Measurements from ENCODE around the gene VEGFB. TPM values are rescaled to one million over a fixed set of nuclear protein-coding genes. Genes with fewer than 3 reads are reported as not detected.

Gene VEGFB
- total RNA-seq, 4 donors from 2014 or later = 21.7 to 66.8 (median 42.5) TPM

GRCh38 chr11:64204080-64204440 is 30.3 kb upstream of the VEGFB start:
- H3K36me3 ChIP-seq = peaks cover 0 to 52% (median 3%) of the 10 kb centered on the region in 3 donors
- TF ChIP-seq POLR2A (IDR thresholded peaks at IDR 0.05) (no peak), CTCF (IDR thresholded peaks at IDR 0.05) (no peak)
- no peak overlapping the region for H3K4me3 ChIP-seq
- H3K27me3 ChIP-seq = no peaks in the 10 kb centered on the region
- H3K9me3 ChIP-seq = no peaks in the 10 kb centered on the region
- H3K4me1 ChIP-seq = peaks cover 0 to 33% (median 18%) of the 10 kb centered on the region in 4 donors
- DNase-seq = no peak
- H3K27ac ChIP-seq = no peak overlapping the region

- Histone ChIP-seq H3K27ac (peak overlapping the region in 2 of 4 donors; percentile 81 to 86), H3K9me3 (no peaks in the 10 kb centered on the region), H3K27me3 (no peaks in the 10 kb centered on the region), H3K36me3 (peaks cover 0 to 48% (median 3%) of the 10 kb centered on the region in 3 donors), H3K4me3 (no peak overlapping the region), H3K4me1 (peaks cover 0 to 33% (median 18%) of the 10 kb centered on the region in 4 donors)
- peak; percentile 87 to 96 (median 89) for DNase-seq
- TF ChIP-seq POLR2A (IDR thresholded peaks at IDR 0.05) (no peak), CTCF (IDR thresholded peaks at IDR 0.05) (peak; percentile 63 to 91 (median 86))
These were observed 29.9 kb upstream of the VEGFB start for GRCh38 chr11:64204464-64204989.

GRCh38 chr11:64206457-64207255 is 27.7 kb upstream of the VEGFB start, which contains the start of gene FERMT3:
Gene FERMT3 (plus strand): TSS chr11:64206721. CDS start chr11:64207365, 644 bp downstream.
- peak; percentile 87 to 95 (median 91) for DNase-seq
- peak within 1 kb of the TSS; percentile 53 to 66 (median 56) for H3K4me3 ChIP-seq
- H3K36me3 ChIP-seq = peaks cover 0 to 38% (median 3%) of the 10 kb centered on the region in 3 donors
- peak within 1 kb of the TSS; percentile 81 to 86 (median 84) for H3K27ac ChIP-seq
- TF ChIP-seq CTCF (IDR thresholded peaks at IDR 0.05) (no peak), POLR2A (IDR thresholded peaks at IDR 0.05) (peak; percentile 9 to 37)
- H3K4me1 ChIP-seq = peaks cover 0 to 33% (median 18%) of the 10 kb centered on the region in 4 donors
- no peaks in the 10 kb centered on the region for H3K9me3 ChIP-seq
- H3K27me3 ChIP-seq = no peaks in the 10 kb centered on the region

- Histone ChIP-seq H3K27me3 (no peaks in the 10 kb centered on the region), H3K4me3 (peak overlapping the region; percentile 53 to 66 (median 56)), H3K27ac (peak overlapping the region; percentile 81 to 86 (median 84)), H3K4me1 (peaks cover 0 to 33% (median 18%) of the 10 kb centered on the region in 4 donors), H3K9me3 (no peaks in the 10 kb centered on the region), H3K36me3 (peaks cover 0 to 38% (median 3%) of the 10 kb centered on the region in 3 donors)
- peak in 2 of 3 donors; percentile 86 to 90 for DNase-seq
- TF ChIP-seq CTCF (IDR thresholded peaks at IDR 0.05) = no peak
- no peak for TF ChIP-seq POLR2A (IDR thresholded peaks at IDR 0.05)
These were observed 26.9 kb upstream of the VEGFB start for GRCh38 chr11:64207256-64208085.

- TF ChIP-seq CTCF (IDR thresholded peaks at IDR 0.05) (no peak), POLR2A (IDR thresholded peaks at IDR 0.05) (no peak)
- Histone ChIP-seq H3K9me3 (no peaks in the 10 kb centered on the region), H3K27ac (peak overlapping the region; percentile 81 to 86 (median 84)), H3K4me1 (peaks cover 0 to 33% (median 18%) of the 10 kb centered on the region in 4 donors), H3K4me3 (peak overlapping the region; percentile 53 to 66 (median 56)), H3K27me3 (no peaks in the 10 kb centered on the region), H3K36me3 (peaks cover 0 to 31% (median 0%) of the 10 kb centered on the region in 3 donors)
- DNase-seq = no peak
These were observed 26.1 kb upstream of the VEGFB start for GRCh38 chr11:64208086-64208795.

All from Peyer's patch (tissue), 4 donors.